HG03558 (cell line): Measurements from ENCODE around the gene EP400.
"Not testable (repeated sequence)": the region's sequence is repeated elsewhere in the genome, so short reads cannot be mapped to it uniquely, and the experiment has no call there.

Experiments used
- ATAC-seq: cut with Tn5 transposase; IDR thresholded peaks from one replicate; pipeline ENCODE4 v1.9.1; 2021; ENCODE audit warnings: moderate number of reproducible peaks; ENCODE audit not compliant: unreplicated experiment; ENCODE audit errors: extremely low read depth

The EP400 gene

GRCh38 chr12:132033627-132034026 is 83.9 kb downstream of the EP400 start:
- no peak for ATAC-seq

GRCh38 chr12:132036063-132036683 is 86.4 kb downstream of the EP400 start:
- no peak for ATAC-seq

DNA sequence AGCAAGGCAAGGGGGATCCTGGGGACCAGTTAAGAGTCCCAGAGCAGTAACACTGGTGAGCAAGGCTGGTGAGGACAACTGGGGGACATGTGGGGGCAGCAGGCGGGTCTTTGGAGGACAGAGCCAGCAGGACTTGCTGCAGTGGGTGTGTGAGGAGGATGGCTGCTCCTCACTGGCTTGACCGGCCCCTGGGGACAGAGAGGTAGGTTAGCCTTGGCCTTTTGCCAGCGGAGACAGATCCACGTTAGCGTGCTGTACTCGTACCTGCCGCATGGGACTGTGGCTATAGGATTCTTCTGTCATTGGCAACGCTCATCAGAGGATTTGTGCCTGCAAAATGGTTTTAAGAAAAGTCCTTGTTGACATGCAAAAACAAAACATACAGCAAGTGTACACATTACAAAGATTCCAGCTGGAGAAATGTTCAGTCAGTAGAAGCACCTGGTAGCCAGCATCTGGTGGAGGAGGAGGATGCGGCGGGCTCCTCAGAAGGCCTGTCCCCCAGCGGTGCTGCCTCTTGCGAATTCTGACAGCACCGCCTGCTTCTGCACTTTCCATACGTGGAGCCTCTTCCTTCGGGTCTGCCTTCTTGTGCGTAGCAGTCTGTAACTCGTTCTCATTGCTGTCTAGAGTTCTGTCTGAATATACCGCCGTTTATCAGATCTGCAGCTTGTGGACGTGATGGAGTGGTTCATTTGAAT is 91.3 kb downstream of the EP400 start:
- no peak for ATAC-seq

DNA sequence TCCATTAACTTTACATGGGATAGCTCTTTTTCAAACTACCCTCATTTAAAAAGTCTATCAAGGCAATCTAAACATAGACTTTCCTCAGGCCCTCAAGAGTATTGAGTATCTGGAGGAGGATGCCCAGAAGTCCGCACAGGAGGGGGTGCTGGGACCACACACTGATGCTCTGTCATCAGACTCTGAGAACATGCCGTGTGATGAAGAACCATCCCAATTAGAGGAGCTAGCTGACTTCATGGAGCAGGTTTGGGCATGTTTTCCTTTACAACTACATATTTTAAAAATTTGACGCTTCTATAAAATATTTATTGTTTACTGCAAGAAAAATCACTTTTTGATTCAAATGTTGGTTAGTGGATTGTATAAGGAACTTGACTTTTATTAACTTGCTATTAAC is 93.5 kb downstream of the EP400 start:
- ATAC-seq = no peak

DNA sequence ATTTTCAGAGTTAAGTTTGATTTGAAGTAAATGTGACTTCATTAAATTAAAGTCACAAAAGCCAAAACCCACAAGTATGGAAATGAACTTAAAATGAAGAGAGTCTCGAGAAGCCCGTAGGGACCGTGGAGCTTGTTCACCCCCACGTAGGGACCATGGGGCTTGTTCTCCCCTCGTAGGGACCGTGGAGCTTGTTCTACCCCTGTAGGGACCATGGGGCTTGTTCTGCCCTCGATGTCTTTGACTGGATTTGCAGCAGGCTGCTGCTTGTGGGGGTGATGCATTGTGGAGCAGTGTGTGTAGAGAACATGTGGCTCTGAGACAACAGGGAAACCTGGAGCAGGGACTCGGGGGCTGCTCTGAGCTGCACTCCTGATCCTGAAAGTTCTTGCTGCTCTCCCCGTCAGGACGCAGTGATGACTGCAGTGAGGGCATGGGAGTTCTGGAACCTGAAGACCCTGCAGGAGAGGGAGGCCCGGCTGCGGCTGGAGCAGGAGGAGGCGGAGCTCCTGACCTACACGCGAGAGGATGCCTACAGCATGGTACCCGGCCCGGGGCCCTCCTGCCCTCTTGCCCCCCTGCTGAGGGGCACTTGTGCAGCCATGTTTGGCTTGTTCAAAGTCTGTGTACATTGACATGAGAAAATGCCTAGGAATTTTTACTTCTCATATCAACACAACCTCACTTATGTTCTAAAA is 94.2 kb downstream of the EP400 start:
- ATAC-seq = no peak

DNA sequence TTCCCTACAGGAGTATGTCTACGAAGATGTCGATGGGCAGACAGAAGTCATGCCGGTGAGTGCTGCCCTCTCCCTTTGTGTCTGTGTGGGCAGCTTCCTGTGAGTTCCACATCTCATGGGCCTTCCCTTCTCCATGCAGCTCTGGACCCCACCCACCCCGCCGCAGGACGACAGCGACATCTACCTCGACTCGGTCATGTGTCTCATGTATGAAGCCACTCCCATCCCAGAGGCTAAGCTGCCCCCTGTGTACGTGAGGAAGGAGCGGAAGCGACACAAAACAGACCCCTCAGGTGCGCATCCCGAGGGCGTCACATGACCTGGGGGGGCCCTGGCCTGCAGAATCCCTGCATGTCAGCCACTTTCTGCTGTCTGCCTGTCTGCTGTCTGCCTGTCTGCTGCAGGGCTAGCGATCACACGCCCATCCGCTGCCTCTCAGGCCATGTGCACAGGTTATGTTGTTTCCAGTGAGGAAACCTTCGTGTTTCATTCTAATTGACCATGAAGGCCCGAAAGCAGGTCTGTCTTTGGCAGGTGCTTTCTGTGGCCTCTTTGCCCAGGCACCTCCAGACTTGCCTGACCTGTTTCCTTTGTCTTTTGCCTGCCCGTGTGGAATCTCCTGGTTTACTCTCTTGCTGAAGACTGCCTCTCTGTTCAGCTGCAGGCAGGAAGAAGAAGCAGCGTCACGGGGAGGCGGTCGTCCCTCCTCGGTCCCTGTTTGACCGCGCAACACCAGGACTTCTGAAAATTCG is 95.1 kb downstream of the EP400 start:
- ATAC-seq = no peak

- ATAC-seq = no peak
These were observed 96.0 kb downstream of the EP400 start for GRCh38 chr12:132045751-132046150.

DNA sequence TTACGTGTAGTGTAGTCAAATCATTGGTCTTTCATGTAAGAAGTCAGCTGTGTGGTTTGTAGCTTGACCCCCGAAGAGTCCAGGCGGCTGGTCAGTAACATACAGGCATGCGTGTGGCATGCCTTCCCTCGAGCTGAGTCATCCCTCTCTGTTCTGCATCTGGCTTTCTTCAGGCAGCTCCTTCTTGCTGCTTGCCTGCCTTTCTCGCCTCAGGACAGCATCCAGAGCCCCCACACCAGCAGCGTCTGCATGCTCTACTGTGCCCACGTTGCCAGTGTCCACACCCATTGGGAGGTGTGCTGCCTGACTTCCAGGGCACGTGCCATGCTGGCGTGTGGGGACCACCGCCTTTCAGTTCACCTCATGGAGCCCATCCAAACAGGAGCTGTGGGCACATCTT is 96.8 kb downstream of the EP400 start:
- no peak for ATAC-seq

GRCh38 chr12:132047630-132048029 is 97.9 kb downstream of the EP400 start:
- ATAC-seq = not testable (repeated sequence)

DNA sequence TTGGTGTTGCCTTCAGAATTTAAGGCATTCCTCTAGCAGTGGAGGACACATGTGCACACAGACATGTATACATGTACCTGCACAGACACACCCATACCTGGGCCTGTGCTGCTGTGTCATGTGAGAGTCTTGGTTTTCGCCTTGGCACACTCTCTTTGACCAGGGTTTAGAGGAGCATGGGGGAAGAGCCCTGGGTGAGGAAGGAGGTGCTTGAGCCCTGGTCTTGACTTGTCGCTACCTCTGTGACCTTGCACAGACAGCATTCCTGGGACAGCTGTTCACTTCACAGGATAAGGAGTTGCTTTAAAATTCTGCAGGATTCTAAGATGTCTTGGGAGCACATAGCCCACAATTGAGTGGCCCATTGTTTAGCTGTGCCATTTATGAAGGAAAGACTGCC is 99.7 kb downstream of the EP400 start:
- ATAC-seq = no peak

- ATAC-seq = no peak
These were observed 100.1 kb downstream of the EP400 start for GRCh38 chr12:132049876-132050275.

- not testable (repeated sequence) for ATAC-seq
These were observed 102.0 kb downstream of the EP400 start for GRCh38 chr12:132051718-132052117.

DNA sequence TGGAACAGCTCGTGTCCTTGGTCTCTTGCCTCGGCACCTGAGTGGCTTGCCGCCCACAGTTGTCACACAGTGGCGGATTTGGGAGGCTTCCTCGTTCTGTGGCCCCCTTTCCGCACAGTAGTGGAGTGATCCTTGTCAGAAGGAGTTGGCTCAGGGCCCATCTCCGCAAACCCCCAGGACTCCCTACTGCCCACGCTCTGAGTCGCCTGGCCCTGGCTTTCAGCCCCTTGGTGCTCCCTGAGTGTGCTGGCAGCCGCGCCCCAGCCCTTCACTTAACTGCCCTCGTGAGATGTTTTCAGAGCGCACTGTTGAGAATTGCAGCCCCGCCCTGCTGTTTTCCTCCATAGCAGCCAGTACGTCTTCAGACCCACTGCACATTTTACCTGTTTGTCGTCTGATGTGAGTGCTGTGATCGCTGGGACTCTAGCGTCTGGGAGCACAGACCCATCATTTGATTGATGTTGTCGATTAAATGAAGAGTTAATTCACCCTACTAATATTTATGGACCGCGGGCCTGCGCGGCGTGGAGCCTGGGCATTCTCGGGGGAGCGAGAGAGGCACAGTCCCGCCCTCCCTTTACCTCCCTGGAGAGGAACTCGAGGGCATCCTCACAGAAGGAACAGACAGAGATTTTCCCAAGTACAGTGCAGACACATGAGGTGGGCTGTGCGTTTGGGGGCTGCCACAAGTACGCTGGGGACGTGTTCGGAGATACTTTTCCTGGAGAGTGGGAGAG is 102.6 kb downstream of the EP400 start:
- no peak for ATAC-seq

DNA sequence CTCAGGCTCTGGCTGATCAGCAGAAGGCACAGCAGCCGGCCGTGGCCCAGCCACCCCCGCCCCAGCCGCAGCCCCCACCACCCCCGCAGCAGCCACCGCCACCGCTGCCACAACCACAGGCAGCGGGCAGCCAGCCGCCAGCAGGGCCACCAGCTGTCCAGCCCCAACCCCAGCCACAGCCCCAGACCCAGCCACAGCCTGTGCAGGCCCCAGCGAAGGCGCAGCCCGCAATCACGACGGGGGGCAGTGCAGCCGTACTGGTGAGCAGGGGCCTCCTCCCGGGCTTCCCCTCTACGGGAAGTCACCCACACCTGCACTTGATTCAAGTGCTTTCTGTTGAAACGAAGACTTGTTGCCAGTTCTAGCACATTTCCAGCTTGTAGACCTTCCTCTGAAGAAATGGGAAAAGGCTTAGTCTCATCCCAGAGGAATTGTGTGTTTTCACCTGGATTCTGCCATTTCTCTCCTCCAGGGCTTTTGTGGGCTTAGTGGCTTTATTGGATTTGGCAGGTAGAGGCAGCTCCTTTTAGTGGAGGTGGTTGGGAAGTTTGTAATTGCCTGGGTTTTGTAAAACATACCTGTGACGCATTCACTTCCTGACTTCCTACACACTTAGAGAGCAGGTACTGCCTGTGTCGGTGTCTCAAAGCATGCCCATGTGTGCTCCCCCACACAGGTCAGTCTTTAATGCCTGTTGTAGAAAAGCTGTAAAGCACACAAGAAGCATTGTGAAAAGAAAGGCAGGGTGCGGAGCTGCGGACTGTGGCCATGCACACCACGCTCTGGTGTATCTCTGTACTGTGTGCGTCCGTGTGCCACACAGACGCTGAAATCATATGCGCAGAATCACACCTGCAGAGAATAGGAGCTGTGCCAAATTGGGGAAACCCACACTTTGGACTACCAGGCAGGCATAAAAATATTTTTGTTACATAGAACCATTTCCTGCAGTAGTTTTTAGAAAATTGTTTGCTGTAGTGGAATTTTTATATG is 103.9 kb downstream of the EP400 start:
- no peak for ATAC-seq

- ATAC-seq = no peak
These were observed 105.2 kb downstream of the EP400 start for GRCh38 chr12:132054983-132055382.

DNA sequence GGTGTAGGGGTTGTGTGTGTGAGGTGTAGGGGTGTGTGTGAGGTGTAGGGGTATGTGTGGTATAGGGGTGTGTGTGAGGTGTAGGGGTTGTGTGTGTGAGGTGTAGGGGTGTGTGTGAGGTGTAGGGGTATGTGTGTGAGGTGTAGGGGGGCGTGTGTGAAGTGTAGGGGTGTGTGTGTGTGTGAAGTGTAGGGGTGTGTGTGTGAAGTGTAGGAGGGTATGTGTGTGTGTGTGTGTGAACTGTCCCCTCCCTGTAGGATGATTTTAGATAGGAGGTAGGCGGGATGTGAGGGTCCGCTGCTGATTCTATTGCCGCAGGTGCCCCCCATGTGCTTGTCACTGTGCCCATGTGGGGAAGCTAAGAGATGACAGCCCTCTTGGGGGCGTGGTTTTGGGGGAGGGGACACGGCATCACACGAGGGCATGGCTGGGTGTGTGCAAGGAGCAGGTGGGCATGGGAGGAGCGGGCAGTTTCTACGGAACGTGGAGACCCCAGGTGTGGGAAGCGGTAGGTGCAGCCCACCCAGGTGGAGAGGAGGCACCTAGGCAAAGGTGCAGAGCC is 105.9 kb downstream of the EP400 start:
- ATAC-seq = no peak

DNA sequence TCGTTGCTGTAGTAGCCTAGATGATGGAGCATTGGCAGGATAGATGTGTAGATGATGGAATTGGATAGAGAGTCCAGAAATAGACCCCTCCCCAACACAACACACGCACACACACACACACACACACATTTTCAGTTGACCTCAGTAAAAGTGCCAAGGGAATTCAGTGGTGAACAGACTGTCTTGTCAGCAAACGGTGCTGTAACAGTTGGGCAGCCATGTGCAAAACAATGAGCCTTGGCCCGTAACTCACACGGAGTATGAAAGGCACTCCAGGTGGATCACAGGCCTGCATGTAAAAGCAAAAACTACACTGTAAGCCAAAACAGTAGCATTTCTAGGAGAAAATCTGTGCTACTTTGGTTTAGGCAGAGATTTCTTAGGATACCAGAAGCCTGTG is 106.6 kb downstream of the EP400 start:
- ATAC-seq = no peak

DNA sequence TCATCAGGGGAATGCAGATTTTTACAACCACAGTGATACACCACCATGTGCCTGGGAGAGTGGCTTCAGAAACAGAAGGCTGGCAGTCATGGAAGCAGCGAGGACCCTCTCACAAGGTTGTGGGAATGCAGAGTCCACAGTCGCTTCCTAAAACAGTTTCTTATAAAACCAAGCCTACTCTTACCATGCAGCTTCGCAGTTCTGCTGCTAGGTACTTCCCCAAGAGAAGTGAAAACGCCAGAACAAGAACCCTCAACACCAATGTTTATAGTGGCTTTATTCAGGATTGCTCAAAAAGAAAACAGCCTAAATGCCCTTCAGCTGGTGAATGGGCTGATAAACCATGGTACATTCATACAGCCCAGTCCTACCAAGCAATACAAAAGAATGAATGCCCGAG is 107.2 kb downstream of the EP400 start:
- ATAC-seq = no peak

GRCh38 chr12:132057691-132058090 is 107.9 kb downstream of the EP400 start:
- ATAC-seq = no peak
